K562 (cell line): ENCODE data around the gene PRKAG2. TPM values are rescaled to one million over a fixed set of nuclear protein-coding genes. Genes with fewer than 3 reads are reported as not detected.
A peak's percentile ranks its signal among the peaks of the same experiment; 100 is the strongest.

Experiments used
- AFF4 ChIP-seq: sonication (generic); formaldehyde crosslinking; IDR thresholded peaks from 2 replicates; pipeline ENCODE4 v1.8.0; 2023; ENCODE audit warnings: mild to moderate bottlenecking, missing genetic modification reagents
- DPF2 ChIP-seq: fragments of 450-650 bp; IDR thresholded peaks from 2 replicates; pipeline ENCODE4 v1.6.1; 2016
- ELK3 ChIP-seq: fragments of 450-650 bp; formaldehyde crosslinking; IDR thresholded peaks from 2 replicates; pipeline ENCODE4 v1.4.0; 2020; ENCODE audit warnings: mild to moderate bottlenecking
- RB1 ChIP-seq: fragments of 450-650 bp; IDR thresholded peaks from 2 replicates; pipeline ENCODE4 v1.6.1; 2017; ENCODE audit warnings: low read depth, mild to moderate bottlenecking
- REST ChIP-seq, 2 experiments: fragments of 450-650 bp; formaldehyde crosslinking in 1 of 2; IDR thresholded peaks; 2 replicates each; pipeline versions ENCODE4 v1.4.0 to v1.6.1; 2014 to 2020; ENCODE audit warnings: mild to moderate bottlenecking in 2 of 2, borderline replicate concordance in 1 of 2, low read depth in 1 of 2
- TFAM ChIP-seq: fragments of 250-450 bp; sonication (Bioruptor Pico); conservative IDR thresholded peaks from 2 replicates; pipeline ENCODE4 v1.5.0; 2021; ENCODE audit warnings: mild to moderate bottlenecking, moderate library complexity
- TFAP4 ChIP-seq: sonication (generic); formaldehyde crosslinking; IDR thresholded peaks from 2 replicates; pipeline ENCODE4 v1.8.0; 2022; ENCODE audit warnings: missing genetic modification reagents, mild to moderate bottlenecking, moderate library complexity, borderline replicate concordance
- ZBTB49 ChIP-seq: sonication (generic); formaldehyde crosslinking; IDR thresholded peaks from 2 replicates; pipeline ENCODE4 v1.8.0; 2022; ENCODE audit warnings: missing genetic modification reagents, mild to moderate bottlenecking, borderline replicate concordance
- ZNF217 ChIP-seq: sonication (generic); formaldehyde crosslinking; IDR thresholded peaks from 2 replicates; pipeline ENCODE4 v1.8.0; 2022; ENCODE audit warnings: mild to moderate bottlenecking, missing genetic modification reagents
- ZNF57 ChIP-seq: fragments of 450-650 bp; formaldehyde crosslinking; IDR thresholded peaks from 2 replicates; pipeline ENCODE4 v1.4.0; 2020; ENCODE audit warnings: mild to moderate bottlenecking, moderate library complexity
- ZNF77 ChIP-seq: fragments of 250-450 bp; sonication (Bioruptor Pico); IDR thresholded peaks from 2 replicates; pipeline ENCODE4 v1.5.0; 2020
- polyA plus RNA-seq, 8 experiments: library from polyadenylated mRNA; depleted of rRNA in 4 of 8; stranded (reverse) in 5 of 8; unstranded in 3 of 8; fragments of >200 nt; fragmentation: Nextera tagmentation in 2 of 8; fragmentation: Illumina TruSeq in 1 of 8; extraction: Ambion mirVana in 2 of 8; extraction: Trizol in 1 of 8; gene quantifications; 2 replicates each; pipeline versions ENCODE4 v1.2.1 to v1.2.3, GENCODE V29; 2011 to 2014; ENCODE audit warnings: inconsistent platforms in 1 of 8, missing spikeins in 1 of 8
- total RNA-seq, 7 experiments: library from RNA; depleted of rRNA in 6 of 7; stranded (reverse); fragments of >200 nt in 6 of 7; fragmentation: Illumina TruSeq in 2 of 7; extraction: Trizol in 2 of 7; gene quantifications; 2 replicates each; pipeline versions ENCODE4 v1.2.1 to v1.2.3, GENCODE V29; 2011 to 2021; ENCODE audit warnings: low replicate concordance in 1 of 7

The PRKAG2 gene
- total and polyA plus RNA-seq, 9 of the 15 experiments (the other 6 are each of a cell fraction or from before 2014, with no cell fraction given) = 0.99 to 5.6 (median 3.3) TPM

- TF ChIP-seq REST (IDR thresholded peaks at IDR 0.05; ENCODE audit: borderline replicate concordance) (peak; percentile 68), REST (CRISPR knock-in tag; IDR thresholded peaks at IDR 0.05; ENCODE audit: low read depth) (no peak), ZBTB49 (no peak), RB1 (peak; percentile 19; the same call in 1 of the 2 replicates), AFF4 (CRISPR knock-in tag) (no peak), TFAP4 (CRISPR knock-in tag) (peak; percentile 89), TFAM (no peak), ZNF217 (CRISPR knock-in tag) (no peak), ELK3 (no peak), ZNF57 (CRISPR knock-in tag) (no peak), ZNF77 (CRISPR knock-in tag) (no peak), DPF2 (no peak)
Observed at GRCh38 chr7:151759591-151760042, 117.3 kb downstream of the PRKAG2 start (continued).
